KMS-11 (cell line): ENCODE results near the gene ZNF556.

Source experiments
- H2AFZ ChIP-seq: fragments of 200-600 bp; sonication (generic); 2 replicates; pipeline ENCODE4 v1.6.1; 2016; ENCODE audit warnings: antibody characterized with exemption, mixed run types, low read depth
- H3K27ac ChIP-seq: fragments of 200-600 bp; sonication (generic); 2 replicates; pipeline ENCODE4 v1.6.1; 2016; ENCODE audit warnings: mild to moderate bottlenecking, mixed run types
- H3K27me3 ChIP-seq: fragments of 200-600 bp; sonication (generic); 2 replicates; pipeline ENCODE4 v1.6.1; 2017; ENCODE audit warnings: mild to moderate bottlenecking, low read depth, mixed run types, moderate library complexity; ENCODE audit not compliant: insufficient read depth
- H3K36me3 ChIP-seq: fragments of 200-600 bp; sonication (generic); 2 replicates; pipeline ENCODE4 v1.6.1; 2017; ENCODE audit warnings: mild to moderate bottlenecking, mixed run types; ENCODE audit not compliant: insufficient read depth
- H3K4me1 ChIP-seq: fragments of 200-600 bp; sonication (generic); 2 replicates; pipeline ENCODE4 v1.6.1; 2016; ENCODE audit warnings: mild to moderate bottlenecking, low read depth, mixed run types; ENCODE audit not compliant: poor library complexity, severe bottlenecking
- H3K4me2 ChIP-seq: fragments of 200-600 bp; sonication (generic); 2 replicates; pipeline ENCODE4 v1.7.0; 2016; ENCODE audit warnings: mild to moderate bottlenecking, mixed run types
- H3K4me3 ChIP-seq: fragments of 200-600 bp; sonication (generic); IDR thresholded peaks from 2 replicates; pipeline ENCODE4 v1.6.1; 2017; ENCODE audit warnings: low read depth, low read length, mixed read lengths; ENCODE audit not compliant: insufficient read depth
- H3K79me2 ChIP-seq: fragments of 200-600 bp; sonication (generic); 2 replicates; pipeline ENCODE4 v1.6.1; 2016; ENCODE audit warnings: low read depth, mixed run types; ENCODE audit not compliant: insufficient read depth
- H3K9ac ChIP-seq: fragments of 200-600 bp; sonication (generic); 2 replicates; pipeline ENCODE4 v1.6.1; 2016; ENCODE audit warnings: mild to moderate bottlenecking, mixed run types
- H4K20me1 ChIP-seq: fragments of 200-600 bp; sonication (generic); 2 replicates; pipeline ENCODE4 v1.6.1; 2016; ENCODE audit warnings: mild to moderate bottlenecking, mixed run types; ENCODE audit not compliant: insufficient read depth
- CTCF ChIP-seq: fragments of 200-600 bp; sonication (generic); conservative IDR thresholded peaks from 2 replicates; pipeline ENCODE4 v1.6.1; 2017; ENCODE audit warnings: low read depth, mild to moderate bottlenecking, antibody characterized with exemption, low read length, moderate library complexity, mixed read lengths

ZNF556 gene

GRCh38 chr19:2848616-2849015 lies 18.5 kb upstream of the ZNF556 start:
- Histone ChIP-seq H2AFZ (no peak overlapping the region), H3K27ac (no peak overlapping the region), H3K36me3 (no peaks in the 10 kb centered on the region), H3K79me2 (no peaks in the 10 kb centered on the region), H3K27me3 (peaks cover 14% of the 10 kb centered on the region; the same call in 1 of the 2 replicates), H3K4me2 (no peak overlapping the region), H4K20me1 (no peaks in the 10 kb centered on the region), H3K9ac (no peak overlapping the region), H3K4me1 (no peaks in the 10 kb centered on the region), H3K4me3 (no peak overlapping the region)
- TF ChIP-seq CTCF: no peak

- Histone ChIP-seq H3K9ac (no peak overlapping the region), H3K4me2 (no peak overlapping the region), H3K27ac (no peak overlapping the region), H3K27me3 (peaks cover 12% of the 10 kb centered on the region; the same call in 1 of the 2 replicates), H3K4me3 (no peak overlapping the region), H2AFZ (no peak overlapping the region), H3K4me1 (no peaks in the 10 kb centered on the region), H3K36me3 (no peaks in the 10 kb centered on the region), H4K20me1 (no peaks in the 10 kb centered on the region), H3K79me2 (no peaks in the 10 kb centered on the region)
- no peak for TF ChIP-seq CTCF
Observed at GRCh38 chr19:2850256-2850925, 16.7 kb upstream of the ZNF556 start.

GRCh38 chr19:2852598-2852997 lies 14.5 kb upstream of the ZNF556 start:
- Histone ChIP-seq H3K27me3 (peaks cover 8% of the 10 kb centered on the region; the same call in 1 of the 2 replicates), H3K4me3 (no peak overlapping the region), H3K4me1 (no peaks in the 10 kb centered on the region), H3K4me2 (no peak overlapping the region), H3K79me2 (no peaks in the 10 kb centered on the region), H2AFZ (no peak overlapping the region), H3K9ac (no peak overlapping the region), H3K36me3 (no peaks in the 10 kb centered on the region), H4K20me1 (no peaks in the 10 kb centered on the region), H3K27ac (no peak overlapping the region)
- TF ChIP-seq CTCF: no peak

- no peaks in the 10 kb centered on the region for H3K36me3 ChIP-seq
Observed at GRCh38 chr19:2853015-2853606, 14.0 kb upstream of the ZNF556 start.

More at GRCh38 chr19:2853015-2853606, 14.0 kb upstream of the ZNF556 start:
- Histone ChIP-seq H3K9ac (no peak overlapping the region), H3K27me3 (peaks cover 5% of the 10 kb centered on the region; the same call in 1 of the 2 replicates), H3K4me3 (no peak overlapping the region), H3K4me1 (no peaks in the 10 kb centered on the region), H4K20me1 (no peaks in the 10 kb centered on the region), H3K27ac (no peak overlapping the region), H2AFZ (no peak overlapping the region), H3K4me2 (no peak overlapping the region), H3K79me2 (no peaks in the 10 kb centered on the region)
- TF ChIP-seq CTCF: no peak
